K562 (cell line): Measurements from ENCODE around the gene TRMT1. TPM values are rescaled to one million over a fixed set of nuclear protein-coding genes. Genes with fewer than 3 reads are reported as not detected.

Source experiments
- BCLAF1 ChIP-seq, 2 experiments: fragments of 450-650 bp in 1 of 2; IDR thresholded peaks; 2 replicates each; pipeline ENCODE4 v1.6.1; 2011 to 2017; ENCODE audit warnings: low read depth in 2 of 2, antibody characterized with exemption in 1 of 2, borderline replicate concordance in 1 of 2, low read length in 1 of 2, mild to moderate bottlenecking in 1 of 2, mixed read lengths in 1 of 2; ENCODE audit not compliant: control insufficient read depth in 1 of 2
- BCOR ChIP-seq: fragments of 450-650 bp; IDR thresholded peaks from 2 replicates; pipeline ENCODE4 v1.6.1; 2016
- DPF2 ChIP-seq: fragments of 450-650 bp; IDR thresholded peaks from 2 replicates; pipeline ENCODE4 v1.6.1; 2016
- GTF3C2 ChIP-seq: IDR thresholded peaks from 3 replicates; pipeline ENCODE4 v1.6.1; 2011; ENCODE audit warnings: borderline replicate concordance, mild to moderate bottlenecking, moderate library complexity; ENCODE audit not compliant: insufficient read length; ENCODE audit errors: extremely low read depth
- KHSRP ChIP-seq: fragments of 450-650 bp; IDR thresholded peaks from 2 replicates; pipeline ENCODE4 v1.6.1; 2017
- L3MBTL2 ChIP-seq: fragments of 450-650 bp; IDR thresholded peaks from 2 replicates; pipeline ENCODE4 v1.6.1; 2016; ENCODE audit warnings: mild to moderate bottlenecking, moderate library complexity
- MED1 ChIP-seq: sonication (generic); formaldehyde crosslinking; IDR thresholded peaks from 2 replicates; pipeline ENCODE4 v1.8.1; 2023; ENCODE audit warnings: missing genetic modification reagents, borderline replicate concordance
- PATZ1 ChIP-seq: fragments of 250-450 bp; sonication (Bioruptor Pico); IDR thresholded peaks from 2 replicates; pipeline ENCODE4 v1.5.0; 2020; ENCODE audit warnings: mild to moderate bottlenecking, borderline replicate concordance
- RBM15 ChIP-seq: fragments of 200-400 bp; formaldehyde crosslinking; IDR thresholded peaks from 2 replicates; pipeline ENCODE4 v1.6.1; 2018; ENCODE audit warnings: mild to moderate bottlenecking, low read length, moderate library complexity; ENCODE audit not compliant: insufficient read depth
- RERE ChIP-seq: sonication (generic); formaldehyde crosslinking; IDR thresholded peaks from 2 replicates; pipeline ENCODE4 v1.8.0; 2023; ENCODE audit warnings: missing genetic modification reagents, mild to moderate bottlenecking, borderline replicate concordance
- SREBF2 ChIP-seq: sonication (generic); formaldehyde crosslinking; IDR thresholded peaks from 2 replicates; pipeline ENCODE4 v1.4.0; 2020; ENCODE audit warnings: mild to moderate bottlenecking, missing genetic modification reagents
- TCF3 ChIP-seq: sonication (generic); formaldehyde crosslinking; IDR thresholded peaks from 2 replicates; pipeline ENCODE4 v1.4.0; 2020; ENCODE audit warnings: mild to moderate bottlenecking, missing genetic modification reagents
- ZNF444 ChIP-seq: fragments of 250-450 bp; sonication (Bioruptor Pico); IDR thresholded peaks from 2 replicates; pipeline ENCODE4 v1.4.0; 2020; ENCODE audit warnings: mild to moderate bottlenecking, moderate library complexity
- ZSCAN32 ChIP-seq: fragments of 450-650 bp; formaldehyde crosslinking; IDR thresholded peaks from 2 replicates; pipeline ENCODE4 v1.4.0; 2020; ENCODE audit warnings: mild to moderate bottlenecking, moderate library complexity
- polyA plus RNA-seq, 8 experiments: library from polyadenylated mRNA; depleted of rRNA in 4 of 8; stranded (reverse) in 5 of 8; unstranded in 3 of 8; fragments of >200 nt; fragmentation: Nextera tagmentation in 2 of 8; fragmentation: Illumina TruSeq in 1 of 8; extraction: Ambion mirVana in 2 of 8; extraction: Trizol in 1 of 8; gene quantifications; 2 replicates each; pipeline versions ENCODE4 v1.2.1 to v1.2.3, GENCODE V29; 2011 to 2014; ENCODE audit warnings: inconsistent platforms in 1 of 8, missing spikeins in 1 of 8
- total RNA-seq, 7 experiments: library from RNA; depleted of rRNA in 6 of 7; stranded (reverse); fragments of >200 nt in 6 of 7; fragmentation: Illumina TruSeq in 2 of 7; extraction: Trizol in 2 of 7; gene quantifications; 2 replicates each; pipeline versions ENCODE4 v1.2.1 to v1.2.3, GENCODE V29; 2011 to 2021; ENCODE audit warnings: low replicate concordance in 1 of 7

TRMT1 gene
- total and polyA plus RNA-seq, 9 of the 15 experiments (the other 6 are each of a cell fraction or from before 2014, with no cell fraction given), result 5.8 to 158 (median 54.3) TPM

- TF ChIP-seq DPF2 (0 out of 2 replicates have a peak, but pooled peaks have one; percentile 27), MED1 (CRISPR knock-in tag) (no peak; the same call in 1 of the 2 replicates), RERE (CRISPR knock-in tag) (peak; percentile 66; the same call in 1 of the 2 replicates), GTF3C2 (no peak), BCOR (0 out of 2 replicates have a peak, but pooled peaks have one; percentile 30), BCLAF1 (IDR thresholded peaks at IDR 0.05; ENCODE audit: borderline replicate concordance in 1 of 2, control insufficient read depth in 1 of 2, low read depth in 2 of 2, low read length in 1 of 2) (peak in 1 of 2 experiments; percentile 11; a peak in 1 of 4 replicates), KHSRP (peak; percentile 26; the same call in 1 of the 2 replicates), PATZ1 (CRISPR knock-in tag) (no peak), ZSCAN32 (CRISPR knock-in tag) (0 out of 2 replicates have a peak, but pooled peaks have one; percentile 26), RBM15 (no peak), SREBF2 (CRISPR knock-in tag) (no peak), L3MBTL2 (no peak), TCF3 (CRISPR knock-in tag) (no peak; the same call in 1 of the 2 replicates), ZNF444 (CRISPR knock-in tag) (no peak)
Observed at GRCh38 chr19:13154241-13154778, 37.8 kb upstream of the TRMT1 start (continued).
